DOHH2 (cell line): Measurements from ENCODE around the gene MACROD2.

ENCODE experiments used
- CTCF ChIP-seq: fragments of 200-600 bp; sonication (generic); IDR thresholded peaks from one replicate; pipeline ENCODE4 v1.5.1; 2014; ENCODE audit warnings: antibody characterized with exemption, mild to moderate bottlenecking, low read depth, low read length; ENCODE audit not compliant: poor library complexity, severe bottlenecking
- EZH2phosphoT487 ChIP-seq: fragments of 200-600 bp; sonication (generic); IDR thresholded peaks from 2 replicates; pipeline ENCODE4 v1.6.1; 2017; ENCODE audit warnings: borderline replicate concordance, mild to moderate bottlenecking, antibody characterized with exemption, low read length, moderate library complexity, mixed read lengths

DNA sequence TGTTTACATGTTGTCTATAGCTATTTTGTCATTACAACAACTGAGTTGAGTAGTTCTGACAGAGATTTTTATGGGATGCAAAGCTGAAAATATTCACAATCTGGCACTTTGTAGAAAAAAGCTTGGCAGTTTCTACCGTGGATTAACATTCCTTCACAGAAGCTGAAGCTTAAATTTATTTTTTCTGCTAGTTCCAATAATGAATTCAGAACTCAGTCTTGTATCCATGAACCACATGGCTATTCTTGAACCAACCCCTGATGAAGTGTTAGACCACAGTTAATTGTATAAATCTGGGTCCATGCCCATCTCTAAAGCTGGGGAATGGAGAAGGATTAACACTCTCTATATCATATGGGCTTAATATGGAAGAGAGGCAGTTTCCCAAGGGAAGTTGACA, 1085.9 kb downstream of the MACROD2 start:
- no peak for TF ChIP-seq CTCF
- no peak for TF ChIP-seq EZH2phosphoT487
